Renal cortical epithelial cell (primary cell): ENCODE data around the gene FGF16. TPM values are rescaled to one million over a fixed set of nuclear protein-coding genes. Genes with fewer than 3 reads are reported as not detected.
"Not testable (repeated sequence)": the region's sequence is repeated elsewhere in the genome, so short reads cannot be mapped to it uniquely, and the experiment has no call there.

Experiments used
- DNase-seq: peaks from one replicate; pipeline ENCODE4 v3.0.0-alpha.2; 2011; ENCODE audit warnings: low read depth
- total RNA-seq: library from RNA; depleted of rRNA; stranded (reverse); fragments of >200 nt; gene quantifications from 2 replicates; pipeline ENCODE4 v1.2.3, GENCODE V29; 2014

Gene FGF16
- not detected in 2 replicates for total RNA-seq

- DNase-seq: no peak
Observed at GRCh38 chrX:77446908-77447652, at the start of gene FGF16. FGF16 (plus strand) TSS chrX:77447389; CDS start chrX:77447675, 286 bp downstream.

- no peak for DNase-seq
Observed at GRCh38 chrX:77398330-77398954, 48.7 kb upstream of the FGF16 start.

- no peak for DNase-seq
Observed at GRCh38 chrX:77404419-77404818, 42.8 kb upstream of the FGF16 start.

GRCh38 chrX:77407821-77408220 is 39.4 kb upstream of the FGF16 start:
- not testable (repeated sequence) for DNase-seq

- no peak for DNase-seq
Observed at GRCh38 chrX:77412631-77413030, 34.6 kb upstream of the FGF16 start.

GRCh38 chrX:77415161-77415560 is 32.0 kb upstream of the FGF16 start:
- DNase-seq: no peak

GRCh38 chrX:77415882-77416281 is 31.3 kb upstream of the FGF16 start:
- DNase-seq: no peak

GRCh38 chrX:77422891-77423648 is 24.1 kb upstream of the FGF16 start:
- DNase-seq: peak; percentile 48

- no peak for DNase-seq
Observed at GRCh38 chrX:77426811-77427210, 20.4 kb upstream of the FGF16 start.

- no peak for DNase-seq
Observed at GRCh38 chrX:77427611-77428010, 19.6 kb upstream of the FGF16 start.

GRCh38 chrX:77428551-77428950 is 18.6 kb upstream of the FGF16 start:
- DNase-seq: no peak

GRCh38 chrX:77431227-77431626 is 16.0 kb upstream of the FGF16 start:
- DNase-seq: peak; percentile 19

GRCh38 chrX:77433001-77433400 is 14.2 kb upstream of the FGF16 start:
- DNase-seq: peak; percentile 24

GRCh38 chrX:77434962-77435361 is 12.2 kb upstream of the FGF16 start:
- DNase-seq: no peak

GRCh38 chrX:77436271-77436670 is 10.9 kb upstream of the FGF16 start:
- DNase-seq: no peak

- no peak for DNase-seq
Observed at GRCh38 chrX:77436682-77437081, 10.5 kb upstream of the FGF16 start.

- DNase-seq: no peak
Observed at GRCh38 chrX:77440330-77440729, 6.9 kb upstream of the FGF16 start.

- DNase-seq: no peak
Observed at GRCh38 chrX:77441033-77441432, 6.2 kb upstream of the FGF16 start.

GRCh38 chrX:77441479-77441878 is 5.7 kb upstream of the FGF16 start:
- DNase-seq: no peak

GRCh38 chrX:77442728-77443127 is 4.5 kb upstream of the FGF16 start:
- DNase-seq: peak; percentile 64

- no peak for DNase-seq
Observed at GRCh38 chrX:77444075-77444474, 3.1 kb upstream of the FGF16 start.

- no peak for DNase-seq
Observed at GRCh38 chrX:77444545-77444944, 2.6 kb upstream of the FGF16 start.
